Panc1 (cell line): ENCODE results near the gene LIPJ. TPM values are rescaled to one million over a fixed set of nuclear protein-coding genes. Genes with fewer than 3 reads are reported as not detected.

Source experiments
- ATAC-seq: fragments of 200-7000 bp; cut with Tn5 transposase; 2 replicates; pipeline ENCODE4 v1.9.1; 2020; ENCODE audit warnings: mild to moderate bottlenecking, moderate library complexity
- Bru-seq: library from RNA; stranded (reverse); fragments of 400-500 nt; gene quantifications from one replicate; lab custom pipeline; 2021; lab: Mats Ljungman, UMichigan
- BruChase-seq, 2 experiments: library from RNA; stranded (reverse); fragments of 400-500 nt; gene quantifications; one replicate each; lab custom pipeline; 2021; lab: Mats Ljungman, UMichigan
- BruUV-seq: library from RNA; stranded (reverse); fragments of 400-500 nt; replicated peaks from 2 replicates; lab custom pipeline; 2021; lab: Mats Ljungman, UMichigan
- CTCF ChIA-PET: fragments of 300-600 bp; sonication (Branson Sonifier 250); formaldehyde crosslinking; loops from one replicate; lab custom pipeline; 2022; ENCODE audit warnings: antibody characterized with exemption; lab: Charles Lee
- POLR2A ChIA-PET: fragments of 300-600 bp; sonication (Branson Sonifier 250); formaldehyde crosslinking; loops from one replicate; lab custom pipeline; 2022; ENCODE audit warnings: antibody characterized with exemption; lab: Charles Lee
- DNase-seq: peaks from one replicate; pipeline ENCODE4 v3.0.0-alpha.2; 2010; ENCODE audit warnings: low read depth, low spot score
- H3K27ac ChIP-seq: 2 replicates; pipeline ENCODE4 v1.5.1; 2011; ENCODE audit warnings: mild to moderate bottlenecking, low read length, inconsistent platforms
- H3K27me3 ChIP-seq: fragments of 200-500 bp; sonication (Bioruptor generic); 2 replicates; pipeline ENCODE4 v1.6.0; 2014; ENCODE audit warnings: low read length, inconsistent platforms; ENCODE audit not compliant: control insufficient read depth, insufficient read depth
- H3K36me3 ChIP-seq: fragments of 200-500 bp; sonication (Bioruptor generic); 2 replicates; pipeline ENCODE4 v1.5.1; 2014; ENCODE audit warnings: inconsistent platforms, mild to moderate bottlenecking, low read length, moderate library complexity; ENCODE audit not compliant: control insufficient read depth, insufficient read depth
- H3K4me1 ChIP-seq: 2 replicates; pipeline ENCODE4 v1.5.1; 2011; ENCODE audit warnings: inconsistent platforms, mild to moderate bottlenecking, low read length, moderate library complexity; ENCODE audit not compliant: control insufficient read depth, insufficient read depth
- H3K4me3 ChIP-seq, 2 experiments: 2 replicates each; pipeline ENCODE4 v1.5.1; 2011 to 2012; ENCODE audit warnings: low read depth in 2 of 2, low read length in 2 of 2, mild to moderate bottlenecking in 2 of 2, inconsistent platforms in 1 of 2, moderate library complexity in 1 of 2
- H3K9me3 ChIP-seq: fragments of 200-500 bp; sonication (Bioruptor generic); 2 replicates; pipeline ENCODE4 v1.5.1; 2014; ENCODE audit warnings: low read depth, mild to moderate bottlenecking, inconsistent platforms, low read length, moderate library complexity; ENCODE audit not compliant: control insufficient read depth, insufficient read depth
- POLR2AphosphoS5 ChIP-seq: IDR thresholded peaks from 2 replicates; pipeline ENCODE4 v1.6.1; 2012; ENCODE audit warnings: mild to moderate bottlenecking, low read depth, low read length, moderate library complexity
- SIN3A ChIP-seq: IDR thresholded peaks from 2 replicates; pipeline ENCODE4 v1.6.1; 2012; ENCODE audit warnings: low read depth, mild to moderate bottlenecking, low read length, moderate library complexity, borderline replicate concordance; ENCODE audit not compliant: insufficient read depth
- TCF7L2 ChIP-seq: IDR thresholded peaks from 2 replicates; pipeline ENCODE4 v1.6.1; 2011; ENCODE audit warnings: mild to moderate bottlenecking, low read depth, low read length, inconsistent platforms
- in situ Hi-C: cut with HindIII; loops from 2 replicates; pipeline ENCODE4 v1.10.0; 2016; ENCODE audit warnings: low sequenced_read_pairs, low pct_unique_long_range_greater_than_20kb
- intact Hi-C: fragments of 100-400 bp; cut with micrococcal nuclease; formaldehyde crosslinking; loops from one replicate; pipeline ENCODE4 v1.10.0; 2022; ENCODE audit not compliant: unreplicated experiment
- long read RNA-seq: library from polyadenylated mRNA; unstranded; transcript quantifications from one replicate; pipeline ENCODE4 v2.0.0, GENCODE V29; 2021; ENCODE audit not compliant: unreplicated experiment
- polyA plus RNA-seq: library from polyadenylated mRNA; unstranded; fragments of >200 nt; gene quantifications from one replicate; pipeline ENCODE4 v1.2.1, GENCODE V29; 2012; ENCODE audit warnings: missing spikeins; ENCODE audit not compliant: insufficient read length
- total RNA-seq: library from RNA; stranded (reverse); gene quantifications from one replicate; pipeline ENCODE4 v1.2.1, GENCODE V29; 2021; ENCODE audit not compliant: unreplicated experiment
- TF ChIP-seq, protein P1 (sequence below): fragments of 450-650 bp; IDR thresholded peaks from 2 replicates; pipeline ENCODE4 v1.5.1; 2017; ENCODE audit warnings: mild to moderate bottlenecking
- TF ChIP-seq, protein P2 (sequence below), 2 experiments: IDR thresholded peaks; 2 replicates each; pipeline ENCODE4 v1.6.1; 2011 to 2012; ENCODE audit warnings: low read depth in 2 of 2, control low read depth in 1 of 2, low read length in 1 of 2, mild to moderate bottlenecking in 1 of 2, moderate library complexity in 1 of 2; ENCODE audit not compliant: insufficient read depth in 1 of 2

Gene LIPJ, protein sequence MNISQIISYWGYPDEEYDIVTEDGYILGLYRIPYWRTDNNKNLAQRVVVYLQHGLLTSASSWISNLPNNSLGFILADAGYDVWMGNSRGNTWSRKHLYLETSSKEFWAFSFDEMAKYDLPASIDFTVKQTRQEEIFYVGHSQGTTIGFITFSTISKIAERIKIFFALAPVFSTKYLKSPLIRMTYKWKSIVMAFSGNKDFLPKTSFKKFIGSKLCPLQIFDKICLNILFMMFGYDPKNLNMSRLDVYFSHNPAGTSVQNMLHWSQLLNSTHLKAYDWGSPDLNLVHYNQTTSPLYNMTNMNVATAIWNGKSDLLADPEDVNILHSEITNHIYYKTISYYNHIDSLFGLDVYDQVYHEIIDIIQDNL
- not detected for total RNA-seq
- not detected for polyA plus RNA-seq
- percentile 23 among the genes with signal in this experiment for Bru-seq, nascent RNA
- percentile 18 among the genes with signal in this experiment for BruChase-seq, experiment 1, labeled RNA remaining after a 2-hour chase
- percentile 11 among the genes with signal in this experiment for BruChase-seq, experiment 2, labeled RNA remaining after a 6-hour chase
- long read RNA-seq, result 0 reads

DNA sequence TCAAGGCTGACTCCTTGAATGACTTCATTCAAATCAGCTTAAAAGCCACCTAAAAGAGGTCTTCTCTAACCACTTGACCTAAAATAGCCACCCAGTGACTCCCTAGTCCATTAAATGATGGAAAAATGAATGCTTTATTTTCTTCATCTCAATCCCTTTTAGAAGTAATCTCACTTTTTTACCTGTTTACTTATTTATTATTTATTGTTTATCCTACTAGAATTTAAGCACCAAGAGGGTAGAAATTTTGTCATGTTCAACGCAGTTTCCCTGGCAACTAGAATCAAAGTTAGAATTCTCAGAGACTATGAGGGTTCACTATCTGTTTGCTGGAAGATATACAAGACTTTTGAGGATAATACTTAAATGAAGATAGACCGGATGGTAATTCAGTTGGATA is at the start of gene LIPJ:
LIPJ (plus strand) TSS at position 301 of the 400 bp plus-strand sequence. CDS start 3,926 bp downstream, outside the sequence.
- no peak for ATAC-seq
- TF ChIP-seq TCF7L2, result no peak
- TF ChIP-seq, protein P1, sequence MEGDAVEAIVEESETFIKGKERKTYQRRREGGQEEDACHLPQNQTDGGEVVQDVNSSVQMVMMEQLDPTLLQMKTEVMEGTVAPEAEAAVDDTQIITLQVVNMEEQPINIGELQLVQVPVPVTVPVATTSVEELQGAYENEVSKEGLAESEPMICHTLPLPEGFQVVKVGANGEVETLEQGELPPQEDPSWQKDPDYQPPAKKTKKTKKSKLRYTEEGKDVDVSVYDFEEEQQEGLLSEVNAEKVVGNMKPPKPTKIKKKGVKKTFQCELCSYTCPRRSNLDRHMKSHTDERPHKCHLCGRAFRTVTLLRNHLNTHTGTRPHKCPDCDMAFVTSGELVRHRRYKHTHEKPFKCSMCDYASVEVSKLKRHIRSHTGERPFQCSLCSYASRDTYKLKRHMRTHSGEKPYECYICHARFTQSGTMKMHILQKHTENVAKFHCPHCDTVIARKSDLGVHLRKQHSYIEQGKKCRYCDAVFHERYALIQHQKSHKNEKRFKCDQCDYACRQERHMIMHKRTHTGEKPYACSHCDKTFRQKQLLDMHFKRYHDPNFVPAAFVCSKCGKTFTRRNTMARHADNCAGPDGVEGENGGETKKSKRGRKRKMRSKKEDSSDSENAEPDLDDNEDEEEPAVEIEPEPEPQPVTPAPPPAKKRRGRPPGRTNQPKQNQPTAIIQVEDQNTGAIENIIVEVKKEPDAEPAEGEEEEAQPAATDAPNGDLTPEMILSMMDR, result no peak
- TF ChIP-seq SIN3A, result no peak
- TF ChIP-seq, protein P2, sequence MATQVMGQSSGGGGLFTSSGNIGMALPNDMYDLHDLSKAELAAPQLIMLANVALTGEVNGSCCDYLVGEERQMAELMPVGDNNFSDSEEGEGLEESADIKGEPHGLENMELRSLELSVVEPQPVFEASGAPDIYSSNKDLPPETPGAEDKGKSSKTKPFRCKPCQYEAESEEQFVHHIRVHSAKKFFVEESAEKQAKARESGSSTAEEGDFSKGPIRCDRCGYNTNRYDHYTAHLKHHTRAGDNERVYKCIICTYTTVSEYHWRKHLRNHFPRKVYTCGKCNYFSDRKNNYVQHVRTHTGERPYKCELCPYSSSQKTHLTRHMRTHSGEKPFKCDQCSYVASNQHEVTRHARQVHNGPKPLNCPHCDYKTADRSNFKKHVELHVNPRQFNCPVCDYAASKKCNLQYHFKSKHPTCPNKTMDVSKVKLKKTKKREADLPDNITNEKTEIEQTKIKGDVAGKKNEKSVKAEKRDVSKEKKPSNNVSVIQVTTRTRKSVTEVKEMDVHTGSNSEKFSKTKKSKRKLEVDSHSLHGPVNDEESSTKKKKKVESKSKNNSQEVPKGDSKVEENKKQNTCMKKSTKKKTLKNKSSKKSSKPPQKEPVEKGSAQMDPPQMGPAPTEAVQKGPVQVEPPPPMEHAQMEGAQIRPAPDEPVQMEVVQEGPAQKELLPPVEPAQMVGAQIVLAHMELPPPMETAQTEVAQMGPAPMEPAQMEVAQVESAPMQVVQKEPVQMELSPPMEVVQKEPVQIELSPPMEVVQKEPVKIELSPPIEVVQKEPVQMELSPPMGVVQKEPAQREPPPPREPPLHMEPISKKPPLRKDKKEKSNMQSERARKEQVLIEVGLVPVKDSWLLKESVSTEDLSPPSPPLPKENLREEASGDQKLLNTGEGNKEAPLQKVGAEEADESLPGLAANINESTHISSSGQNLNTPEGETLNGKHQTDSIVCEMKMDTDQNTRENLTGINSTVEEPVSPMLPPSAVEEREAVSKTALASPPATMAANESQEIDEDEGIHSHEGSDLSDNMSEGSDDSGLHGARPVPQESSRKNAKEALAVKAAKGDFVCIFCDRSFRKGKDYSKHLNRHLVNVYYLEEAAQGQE (IDR thresholded peaks at IDR 0.05; ENCODE audit: insufficient read depth in 1 of 2, low read depth in 2 of 2, low read length in 1 of 2), result no peak
- TF ChIP-seq POLR2AphosphoS5, result no peak
- ChIA-PET POLR2A (no interaction called here), CTCF (no interaction called here)
- H3K36me3 ChIP-seq, result no peaks in the 10 kb centered on the region
- DNase-seq, result no peak
- no peak within 1 kb of the TSS for H3K27ac ChIP-seq
- in situ Hi-C loops, result no loop called here
- H3K4me1 ChIP-seq, result peaks cover 5% of the 10 kb centered on the region
- no TSS peak for BruUV-seq
- peaks cover 2% of the 10 kb centered on the region; the same call in 1 of the 2 replicates for H3K27me3 ChIP-seq
- H3K4me3 ChIP-seq, result no peak within 1 kb of the TSS
- H3K9me3 ChIP-seq, result no peaks in the 10 kb centered on the region
- intact Hi-C loops, result loop anchor here (5.0 kb wide), 1 partner anchor 226 kb away; no protein-coding TSS in a partner anchor

DNA sequence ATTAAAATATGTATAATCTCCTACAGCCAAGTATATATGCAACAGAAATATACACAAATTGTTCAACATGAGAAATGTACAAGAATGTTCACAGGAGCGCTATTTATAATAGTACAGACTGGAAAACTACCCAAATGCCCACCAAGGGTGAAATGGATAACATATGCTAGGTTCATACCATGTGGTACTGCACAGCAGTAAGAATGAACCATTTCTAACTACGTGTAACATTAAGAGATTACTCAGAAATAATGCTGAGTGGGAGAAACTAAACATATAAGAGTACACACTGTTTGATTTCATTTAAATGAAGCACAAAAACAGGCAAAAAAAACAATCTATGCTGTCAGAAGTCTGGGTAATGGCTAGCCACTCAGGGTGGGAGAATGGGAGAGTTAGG is 49.2 kb upstream of the LIPJ start:
- intact Hi-C loops (no loop called here), in situ Hi-C loops (no loop called here)
- BruUV-seq, result no TSS peak
- Histone ChIP-seq H3K9me3 (no peaks in the 10 kb centered on the region), H3K27ac (no peak overlapping the region), H3K27me3 (no peaks in the 10 kb centered on the region), H3K4me3 (no peak overlapping the region), H3K4me1 (no peaks in the 10 kb centered on the region), H3K36me3 (no peaks in the 10 kb centered on the region)
- DNase-seq (no peak), ATAC-seq (no peak)
- ChIA-PET POLR2A (no interaction called here), CTCF (no interaction called here)
- TF ChIP-seq TCF7L2, result no peak
- TF ChIP-seq, protein P2 (IDR thresholded peaks at IDR 0.05; ENCODE audit: insufficient read depth in 1 of 2, low read depth in 2 of 2, low read length in 1 of 2), result no peak
- TF ChIP-seq, protein P1, result no peak
- TF ChIP-seq SIN3A, result no peak
